Trophoblast cell (in vitro differentiated cells and primary cell): Measurements from ENCODE around the gene DDR2.
"Not testable (repeated sequence)": the region's sequence is repeated elsewhere in the genome, so short reads cannot be mapped to it uniquely, and the experiment has no call there.

Experiments
- DNase-seq, 2 donors: peaks; one replicate each; pipeline ENCODE4 v3.0.0-alpha.2; 2016
- H2AFZ ChIP-seq: 2 replicates; pipeline ENCODE4 v1.6.1; 2013; ENCODE audit warnings: low read length, moderate library complexity, mild to moderate bottlenecking; ENCODE audit not compliant: insufficient read depth, poor library complexity
- H2AK5ac ChIP-seq: 2 replicates; pipeline ENCODE4 v1.6.1; 2013; ENCODE audit warnings: mild to moderate bottlenecking, low read length
- H2BK120ac ChIP-seq: 2 replicates; pipeline ENCODE4 v1.6.1; 2013; ENCODE audit warnings: low read length, mild to moderate bottlenecking, moderate library complexity; ENCODE audit not compliant: insufficient read depth, poor library complexity
- H2BK12ac ChIP-seq: 2 replicates; pipeline ENCODE4 v1.6.1; 2013; ENCODE audit warnings: mild to moderate bottlenecking, low read length, moderate library complexity
- H2BK5ac ChIP-seq: 2 replicates; pipeline ENCODE4 v1.6.1; 2013; ENCODE audit warnings: low read length, low read depth, moderate library complexity, mild to moderate bottlenecking; ENCODE audit not compliant: poor library complexity
- H3K14ac ChIP-seq: 2 replicates; pipeline ENCODE4 v1.6.1; 2013; ENCODE audit warnings: mild to moderate bottlenecking, low read length
- H3K18ac ChIP-seq: 2 replicates; pipeline ENCODE4 v1.6.1; 2013; ENCODE audit warnings: mild to moderate bottlenecking, low read length
- H3K23ac ChIP-seq: 2 replicates; pipeline ENCODE4 v1.6.1; 2013; ENCODE audit warnings: low read length
- H3K27ac ChIP-seq: 2 replicates; pipeline ENCODE4 v1.5.1; 2013; ENCODE audit warnings: low read depth, mild to moderate bottlenecking, inconsistent platforms, low read length, moderate library complexity
- H3K27me3 ChIP-seq: 2 replicates; pipeline ENCODE4 v1.6.1; 2013; ENCODE audit warnings: inconsistent platforms, mild to moderate bottlenecking, low read length, moderate library complexity; ENCODE audit not compliant: insufficient read depth
- H3K36me3 ChIP-seq, 2 experiments: 1 replicate in 1 of 2; 2 replicates in 1 of 2; pipeline ENCODE4 v1.6.1; 2013; ENCODE audit warnings: low read length in 2 of 2, mild to moderate bottlenecking in 2 of 2, moderate library complexity in 1 of 2; ENCODE audit not compliant: insufficient read depth in 2 of 2, control insufficient read depth in 1 of 2
- H3K4ac ChIP-seq: 2 replicates; pipeline ENCODE4 v1.6.1; 2013; ENCODE audit warnings: low read depth, mild to moderate bottlenecking, low read length, moderate library complexity
- H3K4me1 ChIP-seq, 2 experiments: 1 replicate in 1 of 2; 2 replicates in 1 of 2; pipeline ENCODE4 v1.6.1; 2013; ENCODE audit warnings: low read length in 2 of 2, mild to moderate bottlenecking in 2 of 2, moderate library complexity in 1 of 2; ENCODE audit not compliant: insufficient read depth in 2 of 2, control insufficient read depth in 1 of 2
- H3K4me2 ChIP-seq: 2 replicates; pipeline ENCODE4 v1.6.1; 2013; ENCODE audit warnings: inconsistent platforms, mild to moderate bottlenecking, low read length, moderate library complexity
- H3K4me3 ChIP-seq: 2 replicates; pipeline ENCODE4 v1.5.1; 2013; ENCODE audit warnings: mild to moderate bottlenecking, low read depth, low read length, inconsistent platforms
- H3K79me1 ChIP-seq: one replicate; pipeline ENCODE4 v1.6.1; 2013; ENCODE audit warnings: low read length
- H3K79me2 ChIP-seq: 2 replicates; pipeline ENCODE4 v1.6.1; 2013; ENCODE audit warnings: low read length, mild to moderate bottlenecking; ENCODE audit not compliant: control insufficient read depth, insufficient read depth, poor library complexity
- H3K9ac ChIP-seq: 2 replicates; pipeline ENCODE4 v1.6.1; 2013; ENCODE audit warnings: mild to moderate bottlenecking, low read length
- H3K9me3 ChIP-seq: 2 replicates; pipeline ENCODE4 v1.6.1; 2013; ENCODE audit warnings: low read depth, mild to moderate bottlenecking, control low read depth, inconsistent platforms, low read length; ENCODE audit not compliant: insufficient read depth
- H4K12ac ChIP-seq: 2 replicates; pipeline ENCODE4 v1.6.1; 2013; ENCODE audit warnings: low read depth, mild to moderate bottlenecking, low read length, moderate library complexity
- H4K8ac ChIP-seq: 2 replicates; pipeline ENCODE4 v1.6.1; 2013; ENCODE audit warnings: low read depth, mild to moderate bottlenecking, low read length, moderate library complexity
- H4K91ac ChIP-seq: one replicate; pipeline ENCODE4 v1.6.1; 2013; ENCODE audit warnings: low read depth, mild to moderate bottlenecking, low read length, moderate library complexity
- WGBS: extraction: QIAGEN DNeasy Blood & Tissue Kit; methylation state at CpG from one replicate; pipeline ENCODE4 v1.1.7; 2013; ENCODE audit warnings: missing lambda C conversion rate; ENCODE audit not compliant: insufficient read length, insufficient coverage; ENCODE audit errors: extremely low coverage; 5-methylcytosine and 5-hydroxymethylcytosine counted together

The DDR2 gene

GRCh38 chr1:162741574-162741973 is 109.3 kb downstream of the DDR2 start:
- WGBS: no CpG with 5 or more reads among the region's 2 CpGs
- no peak overlapping the region for H2BK12ac ChIP-seq
- no peak overlapping the region for H2BK120ac ChIP-seq
- no peaks in the 10 kb centered on the region for H3K79me2 ChIP-seq
- no peaks in the 10 kb centered on the region for H3K36me3 ChIP-seq
- H3K9ac ChIP-seq: no peak overlapping the region
- H3K27me3 ChIP-seq: no peaks in the 10 kb centered on the region
- DNase-seq: no peak
- peaks cover 2% of the 10 kb centered on the region for H3K9me3 ChIP-seq
- no peak overlapping the region for H4K91ac ChIP-seq
- no peak overlapping the region for H3K4ac ChIP-seq
- H2AK5ac ChIP-seq: no peak overlapping the region
- no peak overlapping the region for H3K18ac ChIP-seq
- H3K79me1 ChIP-seq: no peaks in the 10 kb centered on the region
- H3K4me2 ChIP-seq: no peak overlapping the region
- H4K12ac ChIP-seq: no peak overlapping the region
- no peak overlapping the region for H3K4me3 ChIP-seq
- H3K23ac ChIP-seq: no peak overlapping the region
- no peak overlapping the region for H3K27ac ChIP-seq
- no peaks in the 10 kb centered on the region for H3K4me1 ChIP-seq
- H3K14ac ChIP-seq: no peak overlapping the region
- H2AFZ ChIP-seq: no peak overlapping the region
- H2BK5ac ChIP-seq: no peak overlapping the region
- no peak overlapping the region for H4K8ac ChIP-seq

DNA sequence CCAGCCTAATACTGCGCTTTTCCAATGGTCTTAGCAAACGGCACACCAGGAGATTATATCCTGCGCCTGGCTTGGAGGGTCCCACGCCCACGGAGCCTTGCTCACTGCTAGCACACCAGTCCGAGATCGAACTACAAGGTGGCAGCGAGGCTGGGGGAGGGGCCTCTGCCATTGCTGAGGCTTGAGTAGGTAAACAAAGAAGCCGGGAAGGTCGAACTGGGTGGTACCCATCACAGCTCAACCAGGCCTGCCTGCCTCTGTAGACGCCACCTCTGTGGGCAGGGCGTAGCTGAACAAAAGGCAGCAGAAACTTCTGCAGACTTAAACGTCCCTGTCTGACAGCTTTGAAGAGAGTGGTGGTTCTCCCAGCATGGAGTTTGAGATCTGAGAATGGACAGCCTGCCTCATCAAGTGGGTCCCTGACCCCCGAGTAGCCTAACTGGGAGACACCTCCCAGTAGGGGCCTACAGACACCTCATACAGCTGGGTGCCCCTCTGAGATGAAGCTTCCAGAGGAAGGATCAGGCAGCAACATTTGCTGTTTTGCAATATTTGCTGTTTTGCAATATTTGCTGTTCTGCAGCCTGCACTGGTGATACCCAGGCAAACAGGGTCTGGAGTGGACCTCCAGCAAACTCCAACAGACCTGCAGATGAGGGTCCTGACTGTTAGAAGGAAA is 114.1 kb downstream of the DDR2 start:
- H4K12ac ChIP-seq, H3K4me3 ChIP-seq, H3K23ac ChIP-seq, H3K18ac ChIP-seq, H3K36me3 ChIP-seq, H3K27ac ChIP-seq, H3K9ac ChIP-seq, H3K9me3 ChIP-seq, H2BK5ac ChIP-seq, DNase-seq, H2AK5ac ChIP-seq, H2BK12ac ChIP-seq, H2BK120ac ChIP-seq, H4K8ac ChIP-seq, H3K14ac ChIP-seq, H3K79me2 ChIP-seq, H4K91ac ChIP-seq, H3K4me1 ChIP-seq, H3K79me1 ChIP-seq, H2AFZ ChIP-seq, H3K4me2 ChIP-seq, H3K4ac ChIP-seq, H3K27me3 ChIP-seq: not testable (repeated sequence)
- no CpG with 5 or more reads among the region's 14 CpGs for WGBS

GRCh38 chr1:162753001-162753658 is 120.9 kb downstream of the DDR2 start:
- no peak overlapping the region for H2AFZ ChIP-seq
- H2BK12ac ChIP-seq: no peak overlapping the region
- H3K27ac ChIP-seq: no peak overlapping the region
- H3K27me3 ChIP-seq: no peaks in the 10 kb centered on the region
- H3K9me3 ChIP-seq: no peaks in the 10 kb centered on the region
- no peak overlapping the region for H4K12ac ChIP-seq
- H3K4ac ChIP-seq: no peak overlapping the region
- H3K79me1 ChIP-seq: no peaks in the 10 kb centered on the region
- no peak for DNase-seq
- H2AK5ac ChIP-seq: no peak overlapping the region
- no peak overlapping the region for H3K18ac ChIP-seq
- no peak overlapping the region for H3K4me3 ChIP-seq
- H4K8ac ChIP-seq: no peak overlapping the region
- H2BK5ac ChIP-seq: no peak overlapping the region
- H3K4me1 ChIP-seq: no peaks in the 10 kb centered on the region
- no peak overlapping the region for H2BK120ac ChIP-seq
- no CpG with 5 or more reads among the region's 1 CpG for WGBS
- H3K79me2 ChIP-seq: no peaks in the 10 kb centered on the region
- no peak overlapping the region for H3K14ac ChIP-seq
- no peak overlapping the region for H3K4me2 ChIP-seq
- H3K23ac ChIP-seq: no peak overlapping the region
- no peak overlapping the region for H3K9ac ChIP-seq
- no peak overlapping the region for H4K91ac ChIP-seq
- H3K36me3 ChIP-seq: no peaks in the 10 kb centered on the region

DNA sequence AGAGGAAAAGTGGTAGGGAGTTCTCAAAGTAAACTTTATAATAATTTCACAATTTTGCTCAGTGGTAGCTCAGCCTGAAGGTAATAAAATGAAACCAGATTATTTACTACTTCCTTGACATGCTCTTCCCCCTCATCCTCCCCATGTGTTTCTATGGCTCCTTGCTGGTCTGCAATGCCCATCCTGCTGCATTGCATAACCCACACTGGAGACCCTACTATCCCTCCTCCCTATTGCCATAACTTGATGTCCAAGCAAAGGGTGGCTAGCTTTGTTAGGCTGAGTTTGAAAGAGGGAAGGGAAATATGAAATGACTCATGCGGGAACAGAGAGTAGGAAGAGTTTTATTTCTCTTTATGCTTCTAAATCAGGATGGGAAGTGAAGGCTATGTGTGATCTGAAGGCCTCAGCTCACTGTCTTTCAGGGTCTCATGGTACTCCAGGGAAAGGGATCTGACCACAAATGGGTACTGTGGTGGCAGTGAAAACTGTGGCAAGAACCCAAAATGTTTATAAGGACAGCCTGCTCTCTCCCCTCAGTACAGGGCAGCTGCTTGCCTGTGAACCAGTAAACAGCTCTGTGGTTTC is 121.8 kb downstream of the DDR2 start:
- Histone ChIP-seq H3K79me1 (no peaks in the 10 kb centered on the region), H3K4me1 (no peaks in the 10 kb centered on the region), H3K4ac (no peak overlapping the region), H3K4me3 (no peak overlapping the region), H3K9me3 (no peaks in the 10 kb centered on the region), H3K14ac (no peak overlapping the region), H3K9ac (no peak overlapping the region), H2AK5ac (no peak overlapping the region), H2AFZ (no peak overlapping the region), H3K18ac (no peak overlapping the region), H2BK120ac (no peak overlapping the region), H3K23ac (no peak overlapping the region), H2BK12ac (no peak overlapping the region), H3K27me3 (no peaks in the 10 kb centered on the region), H2BK5ac (no peak overlapping the region), H3K36me3 (no peaks in the 10 kb centered on the region), H3K4me2 (no peak overlapping the region), H3K79me2 (no peaks in the 10 kb centered on the region), H4K91ac (no peak overlapping the region), H4K8ac (no peak overlapping the region), H3K27ac (no peak overlapping the region), H4K12ac (no peak overlapping the region)
- WGBS: no CpG with 5 or more reads among the region's 1 CpG
- DNase-seq: no peak
